ENCODE data around the gene ACBD3. TPM values are rescaled to one million over a fixed set of nuclear protein-coding genes. Genes with fewer than 3 reads are reported as not detected.
A peak's percentile ranks its signal among the peaks of the same experiment; 100 is the strongest.

ACBD3 gene
- total RNA-seq, 1 donor: 80.3 TPM

DNA sequence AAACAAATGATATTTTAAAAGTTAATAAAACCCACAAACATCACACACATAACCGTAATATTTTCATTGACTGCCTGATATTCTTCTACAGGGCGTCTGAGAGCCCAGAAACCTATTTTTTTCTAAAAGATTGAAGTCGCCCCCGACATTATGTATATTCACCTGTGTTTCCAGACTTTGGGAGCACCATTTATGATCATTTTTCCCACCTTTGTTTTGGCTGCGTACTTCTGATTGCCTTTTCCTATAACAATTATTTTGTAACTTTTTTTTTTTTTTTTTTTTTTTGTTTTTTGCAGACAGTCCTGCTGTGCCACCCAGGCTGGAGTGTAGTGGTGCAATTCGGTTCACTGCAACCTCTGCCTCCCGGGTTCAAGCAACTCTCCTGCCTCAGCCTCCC is 839 bp upstream of the ACBD3 start:
- peaks cover 3% of the 10 kb centered on the region for H3K36me3 ChIP-seq (ENCODE audit: insufficient read depth, low read length)
- H3K27ac ChIP-seq (ENCODE audit: low read depth, low read length): peak overlapping the region; percentile 87
- peaks cover 47% of the 10 kb centered on the region for H3K79me2 ChIP-seq (ENCODE audit: insufficient read depth, low read length)
- peak overlapping the region; percentile 96 for H3K4me3 ChIP-seq (ENCODE audit: insufficient read depth, low read length)
- peak overlapping the region; percentile 87 for H3K4me2 ChIP-seq (ENCODE audit: insufficient read depth, low read length)
- H3K27me3 ChIP-seq (ENCODE audit: insufficient read depth, low read length): no peaks in the 10 kb centered on the region
- H4K20me1 ChIP-seq (ENCODE audit: insufficient read depth, low read length): peaks cover 28% of the 10 kb centered on the region
- no peak for DNase-seq (ENCODE audit: insufficient read length, low spot score, missing footprints)
- H3K4me1 ChIP-seq (ENCODE audit: insufficient read depth, low read length): peaks cover 16% of the 10 kb centered on the region
- peak overlapping the region; percentile 89 for H2AFZ ChIP-seq (ENCODE audit: low read length)
- no peaks in the 10 kb centered on the region for H3K9me3 ChIP-seq (ENCODE audit: low read depth, low read length)
- TF ChIP-seq, protein P1, sequence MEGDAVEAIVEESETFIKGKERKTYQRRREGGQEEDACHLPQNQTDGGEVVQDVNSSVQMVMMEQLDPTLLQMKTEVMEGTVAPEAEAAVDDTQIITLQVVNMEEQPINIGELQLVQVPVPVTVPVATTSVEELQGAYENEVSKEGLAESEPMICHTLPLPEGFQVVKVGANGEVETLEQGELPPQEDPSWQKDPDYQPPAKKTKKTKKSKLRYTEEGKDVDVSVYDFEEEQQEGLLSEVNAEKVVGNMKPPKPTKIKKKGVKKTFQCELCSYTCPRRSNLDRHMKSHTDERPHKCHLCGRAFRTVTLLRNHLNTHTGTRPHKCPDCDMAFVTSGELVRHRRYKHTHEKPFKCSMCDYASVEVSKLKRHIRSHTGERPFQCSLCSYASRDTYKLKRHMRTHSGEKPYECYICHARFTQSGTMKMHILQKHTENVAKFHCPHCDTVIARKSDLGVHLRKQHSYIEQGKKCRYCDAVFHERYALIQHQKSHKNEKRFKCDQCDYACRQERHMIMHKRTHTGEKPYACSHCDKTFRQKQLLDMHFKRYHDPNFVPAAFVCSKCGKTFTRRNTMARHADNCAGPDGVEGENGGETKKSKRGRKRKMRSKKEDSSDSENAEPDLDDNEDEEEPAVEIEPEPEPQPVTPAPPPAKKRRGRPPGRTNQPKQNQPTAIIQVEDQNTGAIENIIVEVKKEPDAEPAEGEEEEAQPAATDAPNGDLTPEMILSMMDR (IDR thresholded peaks at IDR 0.05; ENCODE audit: extremely low read depth, low read depth, low read length): no peak

DNA sequence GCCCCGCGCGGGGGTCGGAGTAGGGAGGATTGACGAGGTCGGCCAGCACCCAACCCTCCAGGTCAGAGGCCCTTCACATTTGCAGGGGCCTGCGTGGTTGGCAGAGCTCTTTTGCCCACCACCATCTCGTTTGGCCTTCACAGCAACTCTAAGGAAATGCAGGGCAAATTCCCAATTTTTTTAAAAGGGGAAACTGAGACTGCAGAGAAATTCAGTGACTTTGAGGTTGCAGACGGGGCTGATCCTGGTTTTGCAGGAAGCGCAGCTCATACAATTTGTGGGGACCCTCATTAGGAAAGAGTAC is 430 bp upstream of the ACBD3 start:
- Histone ChIP-seq H3K4me1 (ENCODE audit: insufficient read depth, low read length) (peaks cover 19% of the 10 kb centered on the region), H3K27me3 (ENCODE audit: insufficient read depth, low read length) (no peaks in the 10 kb centered on the region), H3K79me2 (ENCODE audit: insufficient read depth, low read length) (peaks cover 52% of the 10 kb centered on the region), H3K4me2 (ENCODE audit: insufficient read depth, low read length) (peak overlapping the region; percentile 87), H3K36me3 (ENCODE audit: insufficient read depth, low read length) (peaks cover 5% of the 10 kb centered on the region), H3K4me3 (ENCODE audit: insufficient read depth, low read length) (peak overlapping the region; percentile 96), H4K20me1 (ENCODE audit: insufficient read depth, low read length) (peaks cover 32% of the 10 kb centered on the region), H2AFZ (ENCODE audit: low read length) (peak overlapping the region; percentile 89), H3K9me3 (ENCODE audit: low read depth, low read length) (no peaks in the 10 kb centered on the region), H3K27ac (ENCODE audit: low read depth, low read length) (peak overlapping the region; percentile 87)
- DNase-seq (ENCODE audit: insufficient read length, low spot score, missing footprints): no peak
- TF ChIP-seq, protein P1 (IDR thresholded peaks at IDR 0.05; ENCODE audit: extremely low read depth, low read depth, low read length): no peak

DNA sequence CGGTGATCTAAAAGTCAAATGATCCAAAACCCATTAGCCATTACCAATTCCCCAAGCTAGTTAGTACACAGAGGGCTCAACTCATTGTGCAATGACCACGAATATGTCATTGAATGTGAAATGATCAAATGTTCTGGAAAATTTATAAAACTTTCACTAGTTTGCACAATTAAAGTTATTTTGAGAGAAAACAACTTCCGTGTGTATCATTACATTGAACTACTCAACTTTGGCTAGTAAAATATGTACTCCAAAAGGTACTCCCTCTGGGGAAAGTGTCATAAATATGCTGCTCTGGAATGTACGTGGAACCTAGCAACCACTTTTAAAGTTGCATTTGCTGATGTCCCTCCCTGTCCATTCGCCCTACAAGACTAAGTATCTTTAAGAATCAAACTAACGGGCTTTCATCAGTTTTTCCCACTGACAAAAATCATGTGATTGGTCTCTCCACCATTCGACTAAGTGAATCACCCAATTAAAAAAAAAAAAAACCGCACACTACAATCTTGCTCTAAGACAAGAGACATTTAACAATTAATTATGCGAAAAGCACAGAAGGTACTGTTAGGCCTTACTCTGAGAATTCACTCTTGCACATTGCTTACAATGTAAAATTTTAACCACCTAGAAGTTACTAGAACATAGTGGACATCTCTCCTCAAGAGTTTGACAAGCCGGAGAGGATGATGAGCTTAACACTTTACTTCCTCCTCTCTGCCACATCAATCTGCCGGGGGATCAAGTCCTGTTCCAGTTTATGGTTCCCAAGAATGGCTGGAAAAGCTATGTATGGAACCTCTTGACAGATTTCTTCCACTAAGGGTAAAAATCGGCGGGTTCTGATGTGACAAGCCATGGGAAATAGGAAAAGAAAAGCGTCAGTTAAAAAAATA is 1.2 kb downstream of the ACBD3 start:
- Histone ChIP-seq H3K4me1 (ENCODE audit: insufficient read depth, low read length) (peaks cover 23% of the 10 kb centered on the region), H3K79me2 (ENCODE audit: insufficient read depth, low read length) (peaks cover 67% of the 10 kb centered on the region)
- TF ChIP-seq, protein P1 (IDR thresholded peaks at IDR 0.05; ENCODE audit: extremely low read depth, low read depth, low read length): no peak

DNA sequence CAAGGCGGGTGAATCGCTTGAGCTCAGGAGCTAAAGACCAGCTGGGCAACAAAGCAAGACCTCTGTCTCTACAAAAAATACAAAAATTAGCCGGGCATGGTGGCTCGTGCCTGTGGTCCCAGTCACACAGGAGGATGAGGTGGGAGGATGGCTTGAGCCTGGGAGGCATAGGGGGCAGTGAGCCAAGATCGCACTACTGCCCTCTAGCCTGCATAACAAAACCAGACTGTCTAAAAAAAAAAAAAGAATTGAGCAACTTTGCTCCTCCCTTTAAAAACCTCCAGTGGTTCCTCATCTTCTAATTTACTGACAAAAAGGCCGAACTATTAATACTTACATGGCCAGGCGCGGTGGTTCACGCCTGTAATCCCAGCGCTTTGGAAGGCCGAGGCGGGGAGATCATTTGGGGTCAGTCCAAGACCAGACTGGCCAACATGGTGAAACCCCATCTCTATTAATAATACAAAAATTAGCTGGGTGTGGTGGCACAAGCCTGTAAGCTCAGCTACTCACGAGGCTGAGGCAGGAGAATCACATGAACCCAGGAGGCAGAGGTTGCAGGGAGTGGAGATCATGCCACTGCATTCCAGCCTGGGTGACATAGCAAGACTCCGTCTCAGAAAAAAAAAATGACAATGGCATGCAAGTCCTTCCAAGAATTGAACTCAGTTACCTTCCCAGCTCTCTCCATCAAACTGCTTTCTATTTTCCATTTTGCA is 4.4 kb downstream of the ACBD3 start:
- Histone ChIP-seq H3K9me3 (ENCODE audit: low read depth, low read length) (no peaks in the 10 kb centered on the region), H3K79me2 (ENCODE audit: insufficient read depth, low read length) (peaks cover 98% of the 10 kb centered on the region), H2AFZ (ENCODE audit: low read length) (no peak overlapping the region), H3K4me2 (ENCODE audit: insufficient read depth, low read length) (peak overlapping the region; percentile 64), H3K27me3 (ENCODE audit: insufficient read depth, low read length) (no peaks in the 10 kb centered on the region), H3K27ac (ENCODE audit: low read depth, low read length) (peak overlapping the region; percentile 53), H4K20me1 (ENCODE audit: insufficient read depth, low read length) (peaks cover 72% of the 10 kb centered on the region), H3K4me1 (ENCODE audit: insufficient read depth, low read length) (peaks cover 21% of the 10 kb centered on the region), H3K36me3 (ENCODE audit: insufficient read depth, low read length) (peaks cover 17% of the 10 kb centered on the region), H3K4me3 (ENCODE audit: insufficient read depth, low read length) (peak overlapping the region; percentile 39)
- TF ChIP-seq, protein P1 (IDR thresholded peaks at IDR 0.05; ENCODE audit: extremely low read depth, low read depth, low read length): peak; percentile 60
- DNase-seq (ENCODE audit: insufficient read length, low spot score, missing footprints): peak; percentile 74

More for the DNA sequence above, 1.2 kb downstream of the ACBD3 start:
- H2AFZ ChIP-seq (ENCODE audit: low read length): no peak overlapping the region
- peak; percentile 92 for DNase-seq (ENCODE audit: insufficient read length, low spot score, missing footprints)
- no peaks in the 10 kb centered on the region for H3K27me3 ChIP-seq (ENCODE audit: insufficient read depth, low read length)
- peak overlapping the region; percentile 87 for H3K4me2 ChIP-seq (ENCODE audit: insufficient read depth, low read length)
- no peaks in the 10 kb centered on the region for H3K9me3 ChIP-seq (ENCODE audit: low read depth, low read length)
- H3K4me3 ChIP-seq (ENCODE audit: insufficient read depth, low read length): peak overlapping the region; percentile 96
- H3K36me3 ChIP-seq (ENCODE audit: insufficient read depth, low read length): peaks cover 14% of the 10 kb centered on the region
- peaks cover 46% of the 10 kb centered on the region for H4K20me1 ChIP-seq (ENCODE audit: insufficient read depth, low read length)
- H3K27ac ChIP-seq (ENCODE audit: low read depth, low read length): peak overlapping the region; percentile 87

Measured in osteoblast (primary cell).